Activated CD4-positive, alpha-beta T cell treated with anti-CD3 and anti-CD28 coated beads for 48 hours (primary cell): ENCODE data around the gene GBP5.
"Not testable (repeated sequence)": the region's sequence is repeated elsewhere in the genome, so short reads cannot be mapped to it uniquely, and the experiment has no call there.

Experiments
- DNase-seq: peaks from one replicate; pipeline ENCODE4 v3.0.0-alpha.2; 2020

Gene GBP5

DNA sequence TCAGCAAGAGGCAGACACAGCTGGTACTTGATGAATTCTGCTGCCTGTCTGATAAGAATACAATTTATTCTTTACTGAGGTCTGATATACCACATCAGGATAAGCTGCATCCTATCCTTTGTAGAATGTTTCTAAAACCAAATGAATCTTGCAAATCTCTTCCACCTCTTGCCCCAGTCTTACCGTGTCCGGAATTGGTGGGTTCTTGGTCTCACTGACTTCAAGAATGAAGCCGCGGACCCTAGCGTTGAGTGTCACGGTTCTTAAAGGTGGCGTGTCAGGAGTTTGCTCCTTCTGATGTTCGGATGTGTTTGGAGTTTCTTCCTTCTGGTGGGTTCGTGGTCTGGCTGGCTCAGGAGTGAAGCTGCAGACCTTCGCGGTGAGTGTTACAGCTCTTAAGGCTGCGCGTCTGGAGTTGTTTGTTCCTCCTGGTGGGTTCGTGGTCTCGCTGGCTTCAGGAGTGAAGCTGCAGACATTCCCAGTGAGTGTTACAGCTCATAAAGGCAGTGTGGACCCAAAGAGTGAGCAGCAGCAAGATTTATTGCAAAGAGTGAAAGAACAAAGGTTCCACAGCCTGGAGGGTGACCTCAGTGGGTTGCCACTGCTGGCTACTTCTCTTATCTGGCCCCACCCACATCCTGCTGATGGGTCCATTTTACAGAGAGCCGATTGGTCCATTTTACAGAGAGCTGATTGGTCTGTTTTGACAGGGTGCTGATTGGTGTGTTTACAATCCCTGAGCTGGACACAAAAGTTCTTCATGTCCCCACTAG lies at the start of gene GBP5:
Gene GBP5 (minus strand): TSS at position 592 of the 773 bp plus-strand sequence. CDS start 3,305 bp downstream, outside the sequence.
- DNase-seq, result peak; percentile 76

DNA sequence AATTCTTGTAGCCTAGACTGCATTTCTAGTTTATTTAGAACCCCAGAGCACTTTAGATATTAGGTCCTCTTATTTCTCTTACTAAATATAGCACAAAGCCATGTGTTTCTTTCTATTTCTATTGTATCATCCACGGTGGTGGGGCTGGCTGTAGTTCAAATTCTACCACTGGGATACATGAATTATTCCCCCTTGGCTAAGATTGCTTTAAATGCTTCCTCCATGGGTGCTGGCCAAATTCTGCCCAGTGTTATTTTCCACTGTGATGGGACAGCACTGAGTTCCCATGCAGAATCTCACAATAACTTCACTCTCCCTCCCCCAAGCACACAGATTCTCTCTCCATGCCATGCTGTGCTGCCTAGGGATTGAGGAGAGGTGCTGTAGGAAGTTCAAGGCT lies 49.7 kb upstream of the GBP5 start:
- DNase-seq, result no peak

DNA sequence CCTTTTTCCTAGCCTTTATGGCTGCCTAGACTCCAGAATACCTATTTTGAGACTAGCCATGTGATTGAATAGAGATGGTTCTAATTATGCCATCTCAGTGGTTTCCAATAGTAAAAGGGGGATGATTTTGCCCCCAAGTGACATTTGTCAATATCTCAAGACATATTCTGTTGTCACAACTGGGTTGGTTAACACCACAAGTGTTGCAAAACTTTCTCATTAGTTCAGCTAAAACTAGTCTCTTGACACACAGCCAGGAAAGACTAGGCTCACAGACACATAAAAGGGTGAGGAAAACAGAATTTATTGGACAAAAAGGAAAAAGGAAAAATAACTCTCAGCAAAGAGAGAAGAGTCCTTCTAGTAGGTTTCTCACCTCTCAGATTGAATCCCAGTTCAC lies 39.9 kb upstream of the GBP5 start:
- DNase-seq, result no peak

DNA sequence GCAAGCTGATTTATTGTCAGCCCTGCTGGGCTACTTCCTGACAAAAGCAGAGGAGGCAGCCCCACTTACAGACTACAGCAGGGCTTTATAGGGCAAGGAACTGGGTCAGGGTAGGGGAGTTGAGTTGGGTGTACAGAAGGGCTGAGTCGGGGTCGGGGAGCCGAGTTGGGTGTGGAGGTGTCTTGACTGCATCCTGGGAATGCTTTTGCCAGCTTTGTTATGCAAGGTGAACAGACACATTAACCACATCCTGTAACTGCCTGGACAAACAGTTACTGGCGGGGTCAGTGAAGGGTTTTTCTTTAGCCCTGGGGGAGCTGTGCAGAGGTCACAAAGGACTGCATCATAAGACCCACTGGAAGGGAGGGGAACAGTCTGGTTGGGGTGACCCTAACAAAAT lies 39.1 kb upstream of the GBP5 start:
- DNase-seq, result no peak

- DNase-seq, result no peak
Measured at GRCh38 chr1:89310976-89311375, 38.3 kb upstream of the GBP5 start.

GRCh38 chr1:89310505-89310904 lies 37.8 kb upstream of the GBP5 start:
- no peak for DNase-seq

DNA sequence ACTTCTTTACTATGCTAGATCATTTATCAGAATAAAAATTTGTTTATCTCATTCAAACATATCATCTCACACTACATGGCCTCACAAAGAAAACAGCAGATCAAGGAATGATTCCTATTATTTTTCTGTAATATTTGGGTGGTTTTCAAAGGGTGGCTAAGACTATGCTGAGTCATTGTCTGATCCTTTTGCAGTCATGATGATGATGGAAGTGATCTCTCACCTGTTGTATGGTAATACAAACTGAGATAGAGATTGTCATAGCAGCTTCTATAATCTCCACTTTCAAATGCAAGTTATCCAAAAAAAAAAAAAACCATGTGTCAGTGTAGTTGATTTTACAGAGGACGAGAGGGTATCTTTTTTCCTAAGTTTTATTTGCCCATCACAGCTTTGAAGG lies 37.2 kb upstream of the GBP5 start:
- no peak for DNase-seq

DNA sequence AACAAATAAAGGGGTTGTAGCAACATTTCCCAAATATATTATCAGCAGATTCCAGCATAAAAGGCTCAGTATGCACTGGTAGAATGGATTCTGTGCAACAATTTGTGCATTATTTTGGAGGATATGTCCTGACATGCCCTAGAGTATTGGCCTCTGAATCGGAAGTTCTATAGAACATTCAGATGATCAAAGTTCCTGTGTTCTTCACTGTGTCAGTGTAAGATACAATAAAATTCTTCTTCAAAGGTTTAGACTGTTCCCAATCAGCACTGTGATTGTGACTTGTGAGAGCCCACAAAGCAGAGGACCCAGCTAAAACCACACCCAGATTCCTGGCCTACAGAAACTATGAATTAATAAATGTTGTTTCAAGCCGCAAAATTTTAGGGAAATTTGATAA lies 33.6 kb upstream of the GBP5 start:
- DNase-seq, result no peak

DNA sequence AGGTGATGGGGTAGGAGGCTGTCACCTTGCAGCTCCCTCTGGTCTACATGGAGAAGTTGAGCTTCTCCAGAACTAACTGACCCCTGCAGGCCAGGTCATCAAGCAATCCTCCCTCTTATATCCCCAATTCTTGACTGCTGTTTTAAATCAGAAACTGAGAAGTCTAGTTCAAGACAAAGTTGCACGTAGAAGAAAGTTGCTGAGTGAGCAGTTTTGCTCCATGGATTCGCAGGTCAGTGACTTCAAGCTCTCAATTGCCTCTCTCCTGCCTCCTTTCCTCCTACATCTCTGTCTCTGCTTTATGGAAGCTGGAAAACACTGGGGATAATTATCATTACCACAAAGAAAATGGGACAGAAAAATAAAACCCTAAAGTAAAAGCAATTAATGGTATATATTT lies 32.8 kb upstream of the GBP5 start:
- DNase-seq, result no peak

- no peak for DNase-seq
Measured at GRCh38 chr1:89304572-89305230, 32.0 kb upstream of the GBP5 start.

DNA sequence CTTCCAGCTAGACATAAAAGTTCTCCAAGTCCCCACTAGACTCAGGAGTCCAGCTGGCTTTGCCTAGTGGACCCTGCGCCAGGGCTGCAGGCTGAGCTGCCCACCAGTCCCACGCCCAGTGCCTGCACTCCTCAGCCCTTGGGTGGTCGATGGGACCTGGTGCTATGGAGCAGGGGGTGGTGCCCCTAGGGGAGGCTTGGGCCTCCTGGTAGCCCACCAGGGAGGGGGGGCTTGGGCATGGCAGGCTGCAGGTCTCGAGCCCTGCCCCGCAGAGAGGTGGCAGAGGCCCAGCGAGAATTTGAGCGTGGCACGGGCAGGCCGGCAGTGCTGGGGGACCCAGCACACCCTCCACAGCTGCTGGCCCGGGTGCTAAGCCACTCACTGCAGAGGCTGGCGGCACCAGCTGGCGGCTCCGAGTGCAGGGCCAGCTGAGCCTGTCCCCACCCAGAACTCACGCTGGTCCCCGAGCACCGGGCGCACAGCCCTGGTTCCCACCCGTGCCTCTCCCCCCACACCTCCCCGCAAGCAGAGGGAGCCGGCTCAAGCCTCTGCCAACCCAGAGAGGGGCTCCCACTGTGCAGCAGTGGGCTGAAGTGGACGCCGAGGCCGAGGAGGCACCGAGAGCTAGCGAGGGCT lies 30.2 kb upstream of the GBP5 start:
- no peak for DNase-seq

DNA sequence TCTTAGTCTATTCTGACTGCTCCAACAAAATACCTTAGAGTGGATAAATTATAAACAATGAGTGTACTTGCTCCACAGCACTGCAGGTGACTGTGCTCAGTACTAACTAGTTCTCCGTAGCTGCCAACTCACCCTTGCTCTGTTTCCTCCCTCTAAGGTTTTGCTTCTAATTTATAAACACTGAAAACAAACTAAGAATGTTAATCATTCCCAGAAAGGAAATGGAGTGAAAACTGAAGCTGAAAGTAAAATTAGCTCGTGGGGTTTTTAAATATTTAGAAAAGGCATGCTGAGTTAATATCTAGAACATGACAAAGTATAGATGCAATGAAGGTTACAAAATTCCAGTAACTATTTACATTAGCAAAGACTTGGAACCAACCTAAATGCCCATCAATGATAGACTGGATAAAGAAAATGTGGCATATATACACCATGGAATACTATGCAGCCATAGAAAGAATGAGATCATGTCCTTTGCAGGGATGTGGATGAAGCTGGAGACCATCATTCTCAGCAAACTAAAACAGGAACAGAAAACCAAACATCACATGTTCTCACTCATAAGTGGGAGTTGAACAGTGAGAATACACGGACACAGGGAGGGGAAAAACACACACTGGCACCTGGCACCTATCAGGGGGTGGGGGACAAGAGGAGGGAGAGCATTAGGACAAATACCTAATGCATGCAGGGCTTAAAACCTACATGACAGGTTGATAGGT lies 27.2 kb upstream of the GBP5 start:
- peak; percentile 51 for DNase-seq

GRCh38 chr1:89298461-89298860 lies 25.8 kb upstream of the GBP5 start:
- DNase-seq, result no peak

GRCh38 chr1:89295187-89295586 lies 22.5 kb upstream of the GBP5 start:
- no peak for DNase-seq

DNA sequence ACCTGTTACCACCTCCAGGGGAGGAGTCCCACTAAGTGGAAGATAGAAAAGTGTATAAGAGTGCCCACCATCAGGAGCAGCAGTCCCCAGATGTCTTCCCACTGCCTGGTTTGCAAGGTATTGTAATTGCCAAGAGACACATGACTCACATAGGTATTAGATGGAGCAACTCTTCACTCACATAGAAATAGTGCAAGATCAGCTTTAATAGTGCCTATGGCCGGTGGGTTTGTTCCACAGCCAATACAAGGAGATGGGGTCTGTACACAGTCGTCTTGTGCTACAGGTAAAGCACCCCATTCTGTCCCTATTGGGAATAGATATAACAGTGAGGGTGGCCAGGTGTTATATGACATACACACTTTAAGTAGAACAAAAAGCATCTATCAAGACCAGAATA lies 18.6 kb upstream of the GBP5 start:
- DNase-seq, result no peak

DNA sequence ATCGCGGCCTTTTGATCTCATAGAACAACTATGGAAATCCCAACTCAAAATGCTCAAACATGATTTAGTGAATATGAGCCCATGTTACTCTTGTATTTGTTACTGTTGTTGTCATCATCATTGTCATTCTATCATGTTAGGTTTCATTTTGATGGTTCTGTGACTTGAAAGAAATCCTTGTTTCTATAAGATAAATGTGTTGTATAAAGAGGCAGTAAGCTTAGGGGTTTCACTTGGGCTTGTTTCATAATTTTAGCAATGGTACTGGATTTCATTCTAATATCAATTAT lies 15.3 kb upstream of the GBP5 start:
- no peak for DNase-seq

DNA sequence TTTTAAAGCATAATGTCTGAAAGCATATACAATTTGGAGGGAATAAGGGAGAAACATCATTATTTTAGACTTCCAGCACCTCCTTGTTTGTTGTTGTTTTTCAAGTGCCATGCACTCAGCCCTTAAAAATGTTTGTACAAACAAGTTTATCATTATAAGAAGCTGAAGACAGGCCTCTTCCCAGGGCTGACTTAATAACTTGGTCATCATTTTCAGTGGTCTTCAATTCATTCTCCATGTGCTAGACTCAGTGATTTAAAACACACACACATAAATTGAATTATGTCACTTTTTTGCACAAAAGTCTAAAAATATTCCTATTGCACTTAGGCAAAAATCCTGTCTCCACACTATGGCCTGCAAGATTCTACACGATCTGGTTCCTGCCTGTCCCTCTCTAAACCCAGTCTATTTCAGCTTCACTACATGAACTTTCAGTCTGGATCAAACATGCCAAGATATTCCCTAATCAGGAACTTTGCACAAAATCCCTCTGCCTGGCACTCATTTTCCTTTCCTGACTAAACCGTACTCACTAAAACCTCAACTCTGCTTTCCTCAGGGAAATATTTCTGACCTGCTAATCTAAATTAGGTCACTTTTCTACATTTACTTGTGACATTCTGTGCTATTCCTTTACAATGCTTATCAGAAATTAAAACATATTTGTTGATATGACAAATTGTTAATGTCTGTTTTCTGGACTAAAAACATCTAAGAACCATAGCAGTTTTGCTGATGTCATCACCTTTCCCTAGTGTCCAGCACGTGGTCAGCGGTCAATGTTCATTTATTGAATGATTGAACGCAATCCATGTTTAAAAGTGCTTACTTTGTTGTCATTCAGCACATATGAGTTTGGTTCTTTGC lies 14.8 kb upstream of the GBP5 start:
- DNase-seq, result no peak

- no peak for DNase-seq
Measured at GRCh38 chr1:89286549-89287180, 14.0 kb upstream of the GBP5 start.

DNA sequence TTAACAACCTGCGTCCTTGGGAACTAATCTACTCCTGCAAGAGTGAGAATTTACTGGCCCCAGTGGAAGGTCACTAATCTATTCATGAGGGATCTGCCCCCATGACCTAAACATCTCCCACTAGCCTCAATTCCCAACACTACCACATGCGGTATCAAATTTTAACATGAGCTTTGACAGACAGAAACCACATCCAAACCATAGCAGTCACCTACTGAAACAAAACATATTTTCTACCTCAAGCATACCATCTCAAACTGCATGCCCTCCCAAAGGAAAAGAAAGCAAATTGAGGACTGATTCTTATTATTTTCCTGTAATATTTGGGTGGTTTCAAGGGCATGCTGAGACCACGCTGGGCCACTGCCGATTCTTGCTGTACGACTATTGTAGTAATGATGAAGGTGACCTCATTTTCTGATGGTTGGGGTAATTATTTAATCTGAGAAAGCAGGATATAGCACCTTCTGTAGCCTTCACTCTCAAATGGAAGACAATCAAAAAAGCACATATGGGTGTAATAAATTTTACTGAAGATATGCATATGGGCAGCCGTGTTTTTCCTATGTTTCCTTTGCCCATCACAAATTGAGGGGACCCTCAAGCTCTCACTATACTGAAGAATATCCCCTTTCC lies 13.2 kb upstream of the GBP5 start:
- DNase-seq, result no peak

DNA sequence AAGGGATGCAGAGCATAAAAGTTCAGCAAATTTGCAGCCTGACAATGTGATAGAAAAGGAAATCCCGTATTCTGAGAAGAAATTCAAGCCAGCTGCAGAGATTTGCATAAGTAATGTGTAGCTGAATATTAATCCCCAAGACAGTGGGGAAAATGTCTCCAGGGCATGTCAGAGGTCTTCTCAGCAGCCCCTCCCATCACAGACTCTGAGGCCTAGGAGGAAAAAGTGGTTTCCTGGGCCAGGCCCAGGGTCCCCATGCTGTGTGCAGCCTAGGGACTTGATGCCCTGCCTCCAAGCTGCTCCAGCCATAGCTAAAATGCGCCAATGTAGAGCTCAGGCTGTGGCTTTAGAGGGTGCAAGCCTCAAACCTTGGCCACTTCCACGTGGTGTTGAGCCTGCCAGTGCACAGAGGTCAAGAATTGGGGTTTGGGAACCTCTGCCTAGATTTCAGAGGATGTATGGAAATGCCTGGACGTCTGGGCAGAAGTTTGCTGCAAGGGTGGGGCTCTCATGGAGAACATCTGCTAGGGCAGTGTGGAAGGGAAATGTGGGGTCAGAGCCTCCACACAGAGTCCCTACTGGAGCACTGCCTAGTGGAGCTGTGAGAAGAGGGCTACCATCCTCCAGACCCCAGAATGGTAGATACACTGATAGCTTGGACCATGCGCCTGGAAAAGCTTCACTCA lies 11.6 kb upstream of the GBP5 start:
- not testable (repeated sequence) for DNase-seq

GRCh38 chr1:89280766-89281165 lies 8.1 kb upstream of the GBP5 start:
- no peak for DNase-seq
